HL-60 (cell line): Measurements from ENCODE around the gene PGS1.

ENCODE experiments used
- DNase-seq, 2 experiments: peaks; one replicate each; pipeline ENCODE4 v3.0.0-alpha.2; 2010 to 2020; ENCODE audit warnings: low read depth in 1 of 2, low spot score in 1 of 2
- H3K27ac ChIP-seq: fragments of 250-450 bp; sonication (Bioruptor Pico); replicated peaks from 2 replicates; pipeline ENCODE4 v1.5.1; 2020; ENCODE audit warnings: mild to moderate bottlenecking, moderate library complexity
- H3K27me3 ChIP-seq: fragments of 250-450 bp; sonication (Bioruptor Pico); 2 replicates; pipeline ENCODE4 v1.5.1; 2021; ENCODE audit warnings: mild to moderate bottlenecking, moderate library complexity; ENCODE audit not compliant: insufficient read depth, poor library complexity, severe bottlenecking
- H3K4me3 ChIP-seq: replicated peaks from 2 replicates; pipeline ENCODE4 v1.5.1; 2011; ENCODE audit warnings: mild to moderate bottlenecking, control low read depth, low read length; ENCODE audit not compliant: insufficient read depth
- GABPA ChIP-seq: IDR thresholded peaks from 2 replicates; pipeline ENCODE4 v1.6.1; 2012; ENCODE audit warnings: low read depth
- POLR2AphosphoS5 ChIP-seq: IDR thresholded peaks from 2 replicates; pipeline ENCODE4 v1.6.1; 2012; ENCODE audit warnings: low read depth
- SPI1 ChIP-seq: IDR thresholded peaks from 2 replicates; pipeline ENCODE4 v1.6.1; 2012; ENCODE audit warnings: low read depth, mild to moderate bottlenecking, borderline replicate concordance
- TF ChIP-seq, protein P1 (sequence below): IDR thresholded peaks from 2 replicates; pipeline ENCODE4 v1.6.1; 2012; ENCODE audit warnings: low read depth; ENCODE audit not compliant: insufficient replicate concordance
- TF ChIP-seq, protein P2 (sequence below): IDR thresholded peaks from one replicate; pipeline ENCODE4 v1.5.1; 2011; ENCODE audit warnings: low read length, control low read depth, inconsistent platforms; ENCODE audit not compliant: insufficient read depth

The PGS1 gene

DNA sequence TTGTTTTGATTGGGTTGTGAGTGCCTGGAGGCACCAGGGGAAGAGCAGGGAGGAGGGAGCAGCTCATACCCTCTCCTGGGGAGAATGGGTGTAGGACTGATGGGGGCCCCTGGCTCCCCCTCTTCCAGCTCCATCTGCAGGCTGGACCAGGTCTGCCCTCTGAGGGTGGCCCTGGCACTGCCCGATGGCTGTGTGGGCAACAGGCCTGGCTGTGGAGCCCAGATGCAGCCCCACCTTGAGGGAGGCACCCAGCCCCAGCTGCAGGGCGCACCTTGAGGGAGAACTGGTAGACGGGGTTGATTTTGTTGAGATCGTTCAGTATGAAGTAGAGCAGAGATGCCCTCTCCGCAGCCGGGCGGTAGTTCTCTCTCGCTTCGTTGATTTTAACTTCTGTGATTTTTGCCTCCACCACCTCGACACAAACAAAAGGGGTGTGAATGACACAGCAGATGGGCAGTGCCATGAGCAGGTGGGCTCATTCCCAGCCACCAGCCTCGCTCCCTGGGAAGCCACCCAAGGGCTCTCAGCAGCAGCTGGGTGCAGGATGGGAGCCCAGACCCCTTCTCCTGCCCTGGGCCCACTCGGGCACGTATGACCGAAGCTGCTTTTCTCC lies 71.6 kb downstream of the PGS1 start:
- DNase-seq: no peak
- Histone ChIP-seq H3K27ac (no peak overlapping the region), H3K4me3 (no peak overlapping the region), H3K27me3 (no peaks in the 10 kb centered on the region)
- TF ChIP-seq SPI1: no peak
- no peak for TF ChIP-seq POLR2AphosphoS5
- TF ChIP-seq, protein P1, sequence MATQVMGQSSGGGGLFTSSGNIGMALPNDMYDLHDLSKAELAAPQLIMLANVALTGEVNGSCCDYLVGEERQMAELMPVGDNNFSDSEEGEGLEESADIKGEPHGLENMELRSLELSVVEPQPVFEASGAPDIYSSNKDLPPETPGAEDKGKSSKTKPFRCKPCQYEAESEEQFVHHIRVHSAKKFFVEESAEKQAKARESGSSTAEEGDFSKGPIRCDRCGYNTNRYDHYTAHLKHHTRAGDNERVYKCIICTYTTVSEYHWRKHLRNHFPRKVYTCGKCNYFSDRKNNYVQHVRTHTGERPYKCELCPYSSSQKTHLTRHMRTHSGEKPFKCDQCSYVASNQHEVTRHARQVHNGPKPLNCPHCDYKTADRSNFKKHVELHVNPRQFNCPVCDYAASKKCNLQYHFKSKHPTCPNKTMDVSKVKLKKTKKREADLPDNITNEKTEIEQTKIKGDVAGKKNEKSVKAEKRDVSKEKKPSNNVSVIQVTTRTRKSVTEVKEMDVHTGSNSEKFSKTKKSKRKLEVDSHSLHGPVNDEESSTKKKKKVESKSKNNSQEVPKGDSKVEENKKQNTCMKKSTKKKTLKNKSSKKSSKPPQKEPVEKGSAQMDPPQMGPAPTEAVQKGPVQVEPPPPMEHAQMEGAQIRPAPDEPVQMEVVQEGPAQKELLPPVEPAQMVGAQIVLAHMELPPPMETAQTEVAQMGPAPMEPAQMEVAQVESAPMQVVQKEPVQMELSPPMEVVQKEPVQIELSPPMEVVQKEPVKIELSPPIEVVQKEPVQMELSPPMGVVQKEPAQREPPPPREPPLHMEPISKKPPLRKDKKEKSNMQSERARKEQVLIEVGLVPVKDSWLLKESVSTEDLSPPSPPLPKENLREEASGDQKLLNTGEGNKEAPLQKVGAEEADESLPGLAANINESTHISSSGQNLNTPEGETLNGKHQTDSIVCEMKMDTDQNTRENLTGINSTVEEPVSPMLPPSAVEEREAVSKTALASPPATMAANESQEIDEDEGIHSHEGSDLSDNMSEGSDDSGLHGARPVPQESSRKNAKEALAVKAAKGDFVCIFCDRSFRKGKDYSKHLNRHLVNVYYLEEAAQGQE: no peak
- TF ChIP-seq, protein P2, sequence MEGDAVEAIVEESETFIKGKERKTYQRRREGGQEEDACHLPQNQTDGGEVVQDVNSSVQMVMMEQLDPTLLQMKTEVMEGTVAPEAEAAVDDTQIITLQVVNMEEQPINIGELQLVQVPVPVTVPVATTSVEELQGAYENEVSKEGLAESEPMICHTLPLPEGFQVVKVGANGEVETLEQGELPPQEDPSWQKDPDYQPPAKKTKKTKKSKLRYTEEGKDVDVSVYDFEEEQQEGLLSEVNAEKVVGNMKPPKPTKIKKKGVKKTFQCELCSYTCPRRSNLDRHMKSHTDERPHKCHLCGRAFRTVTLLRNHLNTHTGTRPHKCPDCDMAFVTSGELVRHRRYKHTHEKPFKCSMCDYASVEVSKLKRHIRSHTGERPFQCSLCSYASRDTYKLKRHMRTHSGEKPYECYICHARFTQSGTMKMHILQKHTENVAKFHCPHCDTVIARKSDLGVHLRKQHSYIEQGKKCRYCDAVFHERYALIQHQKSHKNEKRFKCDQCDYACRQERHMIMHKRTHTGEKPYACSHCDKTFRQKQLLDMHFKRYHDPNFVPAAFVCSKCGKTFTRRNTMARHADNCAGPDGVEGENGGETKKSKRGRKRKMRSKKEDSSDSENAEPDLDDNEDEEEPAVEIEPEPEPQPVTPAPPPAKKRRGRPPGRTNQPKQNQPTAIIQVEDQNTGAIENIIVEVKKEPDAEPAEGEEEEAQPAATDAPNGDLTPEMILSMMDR: no peak
- no peak for TF ChIP-seq GABPA

DNA sequence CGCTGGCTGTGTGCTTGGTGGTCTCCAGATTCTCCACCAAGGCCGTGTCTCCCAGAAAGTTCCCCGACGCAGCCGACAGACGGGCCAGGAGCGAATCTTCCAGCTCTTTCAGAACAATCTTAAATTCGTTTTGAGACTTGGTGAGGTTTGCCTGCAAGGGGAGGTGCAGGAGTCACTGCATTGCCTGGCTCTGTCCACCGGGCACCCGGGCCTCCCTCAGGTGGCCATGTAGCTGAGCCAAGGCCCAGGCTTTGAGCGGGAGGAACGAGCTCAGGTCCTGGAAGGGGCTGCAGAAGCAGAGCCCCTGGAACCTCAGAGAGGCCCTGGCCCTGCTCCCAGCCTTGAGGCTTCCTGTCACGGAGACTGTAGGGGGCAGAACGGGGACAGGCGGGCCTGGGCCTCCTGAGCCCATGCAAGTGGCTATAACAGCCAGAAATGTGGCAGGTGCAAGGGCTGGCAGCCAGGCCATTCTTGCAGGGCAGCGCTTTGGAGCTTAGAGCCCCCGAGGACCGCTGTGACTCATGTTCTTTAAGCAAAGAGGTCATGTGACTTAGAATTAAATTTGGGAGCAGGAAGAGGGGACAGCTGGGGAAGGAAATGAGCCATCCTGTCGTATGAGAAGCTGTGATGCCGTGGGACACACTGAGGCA lies 72.4 kb downstream of the PGS1 start:
- Histone ChIP-seq H3K27ac (no peak overlapping the region), H3K27me3 (no peaks in the 10 kb centered on the region), H3K4me3 (no peak overlapping the region)
- DNase-seq: no peak
- TF ChIP-seq, protein P1: no peak
- TF ChIP-seq, protein P2: no peak
- TF ChIP-seq POLR2AphosphoS5 (no peak), GABPA (no peak), SPI1 (no peak)

DNA sequence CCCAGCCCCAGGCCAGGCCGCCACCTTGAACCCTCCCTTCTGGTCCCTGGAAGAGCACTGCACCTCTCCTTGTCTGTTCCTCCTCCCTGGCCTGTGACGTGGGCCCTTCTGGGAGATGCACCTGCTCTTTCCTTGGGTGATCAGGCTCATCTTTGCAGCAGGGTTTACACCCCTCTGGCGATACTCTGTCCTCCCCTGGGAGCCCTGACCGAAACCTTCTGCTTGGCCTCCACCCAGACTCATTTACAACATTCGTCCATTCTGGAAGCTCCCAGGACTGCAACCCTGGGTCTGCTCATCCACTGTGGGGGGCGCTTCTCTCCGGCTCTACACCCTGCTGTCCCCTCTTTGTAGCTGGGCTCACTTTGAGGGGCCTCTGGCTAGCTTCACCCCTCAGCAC lies 73.3 kb downstream of the PGS1 start:
- DNase-seq: no peak
- no peaks in the 10 kb centered on the region for H3K27me3 ChIP-seq
- H3K4me3 ChIP-seq: no peak overlapping the region
- H3K27ac ChIP-seq: no peak overlapping the region
- TF ChIP-seq GABPA (no peak), SPI1 (no peak), POLR2AphosphoS5 (no peak)
- TF ChIP-seq, protein P1: no peak
- TF ChIP-seq, protein P2: no peak
